Kidney epithelial cell (primary cell): ENCODE data around the gene CTLA4. TPM values are rescaled to one million over a fixed set of nuclear protein-coding genes. Genes with fewer than 3 reads are reported as not detected.

Experiments
- DNase-seq: peaks from one replicate; pipeline ENCODE4 v3.0.0-alpha.2; 2010; ENCODE audit warnings: low read depth
- H3K27me3 ChIP-seq: 2 replicates; pipeline ENCODE4 v1.6.0; 2011; ENCODE audit warnings: low read length; ENCODE audit not compliant: control insufficient read depth, insufficient read depth
- H3K36me3 ChIP-seq: 2 replicates; pipeline ENCODE4 v1.5.1; 2011; ENCODE audit warnings: low read length; ENCODE audit not compliant: control insufficient read depth, insufficient read depth
- H3K4me3 ChIP-seq: 2 replicates; pipeline ENCODE4 v1.5.1; 2011; ENCODE audit warnings: low read depth, mild to moderate bottlenecking, control low read depth, low read length
- total RNA-seq: library from RNA; depleted of rRNA; stranded (reverse); fragments of >200 nt; gene quantifications from 2 replicates; pipeline ENCODE4 v1.2.3, GENCODE V29; 2015
- TF ChIP-seq, protein P1 (sequence below): IDR thresholded peaks from 2 replicates; pipeline ENCODE4 v1.5.1; 2011; ENCODE audit warnings: mild to moderate bottlenecking, moderate library complexity, low read length, control low read depth, inconsistent platforms; ENCODE audit not compliant: insufficient read depth, poor library complexity, severe bottlenecking

The CTLA4 gene
- not detected in 2 replicates for total RNA-seq

DNA sequence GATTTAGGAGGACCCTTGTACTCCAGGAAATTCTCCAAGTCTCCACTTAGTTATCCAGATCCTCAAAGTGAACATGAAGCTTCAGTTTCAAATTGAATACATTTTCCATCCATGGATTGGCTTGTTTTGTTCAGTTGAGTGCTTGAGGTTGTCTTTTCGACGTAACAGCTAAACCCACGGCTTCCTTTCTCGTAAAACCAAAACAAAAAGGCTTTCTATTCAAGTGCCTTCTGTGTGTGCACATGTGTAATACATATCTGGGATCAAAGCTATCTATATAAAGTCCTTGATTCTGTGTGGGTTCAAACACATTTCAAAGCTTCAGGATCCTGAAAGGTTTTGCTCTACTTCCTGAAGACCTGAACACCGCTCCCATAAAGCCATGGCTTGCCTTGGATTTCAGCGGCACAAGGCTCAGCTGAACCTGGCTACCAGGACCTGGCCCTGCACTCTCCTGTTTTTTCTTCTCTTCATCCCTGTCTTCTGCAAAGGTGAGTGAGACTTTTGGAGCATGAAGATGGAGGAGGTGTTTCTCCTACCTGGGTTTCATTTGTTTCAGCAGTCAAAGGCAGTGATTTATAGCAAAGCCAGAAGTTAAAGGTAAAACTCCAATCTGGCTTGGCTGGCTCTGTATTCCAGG is at the start of gene CTLA4:
CTLA4 (plus strand) TSS at position 211 of the 640 bp plus-strand sequence; CDS start at position 383, 172 bp downstream.
- TF ChIP-seq, protein P1, sequence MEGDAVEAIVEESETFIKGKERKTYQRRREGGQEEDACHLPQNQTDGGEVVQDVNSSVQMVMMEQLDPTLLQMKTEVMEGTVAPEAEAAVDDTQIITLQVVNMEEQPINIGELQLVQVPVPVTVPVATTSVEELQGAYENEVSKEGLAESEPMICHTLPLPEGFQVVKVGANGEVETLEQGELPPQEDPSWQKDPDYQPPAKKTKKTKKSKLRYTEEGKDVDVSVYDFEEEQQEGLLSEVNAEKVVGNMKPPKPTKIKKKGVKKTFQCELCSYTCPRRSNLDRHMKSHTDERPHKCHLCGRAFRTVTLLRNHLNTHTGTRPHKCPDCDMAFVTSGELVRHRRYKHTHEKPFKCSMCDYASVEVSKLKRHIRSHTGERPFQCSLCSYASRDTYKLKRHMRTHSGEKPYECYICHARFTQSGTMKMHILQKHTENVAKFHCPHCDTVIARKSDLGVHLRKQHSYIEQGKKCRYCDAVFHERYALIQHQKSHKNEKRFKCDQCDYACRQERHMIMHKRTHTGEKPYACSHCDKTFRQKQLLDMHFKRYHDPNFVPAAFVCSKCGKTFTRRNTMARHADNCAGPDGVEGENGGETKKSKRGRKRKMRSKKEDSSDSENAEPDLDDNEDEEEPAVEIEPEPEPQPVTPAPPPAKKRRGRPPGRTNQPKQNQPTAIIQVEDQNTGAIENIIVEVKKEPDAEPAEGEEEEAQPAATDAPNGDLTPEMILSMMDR = no peak
- Histone ChIP-seq H3K4me3 (no peak within 1 kb of the TSS), H3K27me3 (peaks cover 2% of the 10 kb centered on the region), H3K36me3 (no peaks in the 10 kb centered on the region)
- no peak for DNase-seq

DNA sequence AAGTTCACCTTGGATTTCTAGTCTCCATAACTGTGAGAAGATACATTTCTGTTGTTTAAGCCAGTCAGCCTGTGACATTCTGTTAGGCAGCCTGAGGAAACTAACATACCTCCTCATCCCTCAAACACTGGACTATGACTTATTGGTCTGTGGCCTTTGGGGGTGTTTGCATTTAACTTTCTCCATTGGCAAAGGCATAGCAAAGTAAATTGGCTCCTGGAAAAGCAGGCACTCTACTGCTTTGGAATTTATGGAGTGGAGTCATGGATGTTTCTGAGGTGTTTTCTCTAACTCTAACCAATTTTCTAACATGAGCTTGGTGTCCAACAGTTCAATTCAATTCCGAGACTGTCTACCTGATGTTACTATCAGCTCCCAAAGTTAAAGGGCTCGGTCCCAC is 48.9 kb upstream of the CTLA4 start:
- Histone ChIP-seq H3K4me3 (no peak overlapping the region), H3K36me3 (no peaks in the 10 kb centered on the region), H3K27me3 (peaks cover 2% of the 10 kb centered on the region)
- TF ChIP-seq, protein P1 = no peak
- DNase-seq = no peak

DNA sequence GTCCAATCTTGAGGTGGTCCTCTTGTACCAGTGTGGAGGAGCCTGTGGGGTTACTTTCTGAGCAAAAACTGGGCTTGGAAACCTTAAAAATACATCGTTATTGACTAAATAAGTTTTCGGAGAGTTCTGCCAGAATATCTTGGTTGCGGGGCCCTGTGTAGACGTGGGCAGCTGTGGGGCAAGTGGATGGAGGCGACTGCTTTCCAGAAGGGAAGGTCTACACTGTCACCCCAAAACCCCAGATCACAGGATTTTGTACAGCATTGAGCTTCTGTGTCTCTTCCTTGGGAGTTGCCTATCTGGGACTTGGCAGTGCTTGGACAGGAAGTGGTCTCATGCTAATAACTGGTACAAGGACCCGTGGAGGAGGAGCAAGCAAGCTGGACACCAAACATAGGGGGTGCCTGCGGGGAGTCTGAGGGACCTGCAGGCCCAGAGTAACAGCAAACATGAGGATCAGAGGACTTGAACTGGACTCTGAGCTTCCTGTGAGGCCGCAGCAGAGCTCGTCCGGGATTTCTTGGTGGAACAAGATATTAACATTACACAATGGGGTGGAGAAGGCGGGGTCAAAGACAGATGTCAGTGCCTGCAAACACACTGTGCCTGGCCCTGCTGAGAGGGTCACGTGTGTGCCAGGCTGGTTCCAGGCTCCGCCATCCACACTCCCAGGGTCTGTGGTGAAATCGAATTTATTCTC is 48.0 kb upstream of the CTLA4 start:
- Histone ChIP-seq H3K36me3 (no peaks in the 10 kb centered on the region), H3K27me3 (peaks cover 2% of the 10 kb centered on the region), H3K4me3 (no peak overlapping the region)
- TF ChIP-seq, protein P1 = no peak
- DNase-seq = no peak

DNA sequence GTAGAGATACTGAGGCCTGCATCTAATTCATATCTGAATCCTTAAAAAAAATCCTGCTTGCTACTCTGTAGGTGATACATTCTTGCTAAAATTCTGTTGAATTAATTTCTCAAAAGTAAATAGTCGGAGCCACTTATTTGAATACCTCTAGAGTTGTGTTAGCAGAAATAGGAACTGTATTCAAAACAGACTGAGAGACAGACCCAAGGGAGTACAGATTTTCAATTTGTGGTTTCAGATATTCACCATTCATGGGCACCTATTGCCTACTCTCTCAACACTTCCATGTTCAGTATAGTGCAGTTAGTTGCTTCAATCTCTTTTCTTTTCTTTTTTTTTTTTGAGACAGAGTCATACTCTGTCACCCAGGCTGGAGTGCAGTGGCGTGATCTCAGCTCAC is 46.6 kb upstream of the CTLA4 start:
- H3K27me3 ChIP-seq = peaks cover 2% of the 10 kb centered on the region
- no peaks in the 10 kb centered on the region for H3K36me3 ChIP-seq
- H3K4me3 ChIP-seq = no peak overlapping the region
- no peak for DNase-seq
- TF ChIP-seq, protein P1 = no peak

DNA sequence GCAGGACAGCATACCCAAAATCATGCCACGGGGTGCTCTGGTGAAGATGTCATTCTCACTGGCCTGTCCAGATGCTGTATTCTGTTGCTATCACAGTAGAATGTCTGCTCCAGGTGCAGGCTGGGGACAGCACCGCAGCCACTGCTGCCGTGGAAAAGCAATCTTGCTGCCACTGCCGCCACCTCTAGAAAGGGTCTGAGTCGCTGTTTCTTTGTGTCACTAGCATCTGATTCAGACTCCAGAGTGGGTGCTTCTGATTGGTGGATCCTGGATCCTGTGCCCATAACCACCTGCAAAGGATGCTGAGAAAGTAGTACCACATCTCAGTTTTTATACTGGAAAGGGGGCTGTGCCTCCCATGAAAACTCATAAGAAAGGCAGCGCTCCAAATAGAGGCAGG is 45.3 kb upstream of the CTLA4 start:
- DNase-seq = no peak
- TF ChIP-seq, protein P1 = no peak
- no peaks in the 10 kb centered on the region for H3K36me3 ChIP-seq
- no peak overlapping the region for H3K4me3 ChIP-seq
- peaks cover 2% of the 10 kb centered on the region for H3K27me3 ChIP-seq

DNA sequence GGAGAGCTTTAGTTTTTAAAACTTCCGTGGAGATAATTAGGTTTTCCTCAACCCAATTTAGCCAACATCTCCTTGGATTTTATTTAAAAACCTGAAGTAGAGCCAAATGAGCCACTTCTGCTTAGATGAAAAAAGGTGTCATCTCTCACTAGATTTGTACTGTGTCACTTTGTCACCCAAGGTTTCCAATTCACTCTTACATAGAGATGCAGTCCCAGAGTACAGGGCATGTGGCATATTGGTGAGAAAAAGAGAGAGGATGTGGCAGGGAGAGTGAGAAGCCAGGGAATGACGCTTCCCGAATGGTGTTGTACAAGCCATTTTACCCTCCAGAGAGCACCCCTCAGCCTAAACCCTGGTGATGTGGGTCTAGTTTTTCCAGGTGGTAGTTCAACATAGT is 44.4 kb upstream of the CTLA4 start:
- DNase-seq = no peak
- Histone ChIP-seq H3K4me3 (no peak overlapping the region), H3K36me3 (no peaks in the 10 kb centered on the region), H3K27me3 (peaks cover 2% of the 10 kb centered on the region)
- TF ChIP-seq, protein P1 = no peak
